PC-3 (cell line): ENCODE results near the gene NR3C1. TPM values are rescaled to one million over a fixed set of nuclear protein-coding genes. Genes with fewer than 3 reads are reported as not detected.
A peak's percentile ranks its signal among the peaks of the same experiment; 100 is the strongest.

Source experiments
- ATAC-seq: fragments of 200-7000 bp; cut with Tn5 transposase; 2 replicates; pipeline ENCODE4 v1.9.1; 2020; ENCODE audit warnings: mild to moderate bottlenecking, moderate library complexity
- BruUV-seq: library from RNA; stranded (reverse); fragments of 400-500 nt; replicated peaks from 2 replicates; lab custom pipeline; 2021; lab: Mats Ljungman, UMichigan
- CTCF ChIA-PET: fragments of 300-600 bp; sonication (Branson Sonifier 250); formaldehyde crosslinking; loops from one replicate; lab custom pipeline; 2022; ENCODE audit warnings: antibody characterized with exemption; lab: Charles Lee
- POLR2A ChIA-PET: fragments of 300-600 bp; sonication (Branson Sonifier 250); formaldehyde crosslinking; loops from one replicate; lab custom pipeline; 2022; ENCODE audit warnings: antibody characterized with exemption; ENCODE audit not compliant: unreplicated experiment; lab: Charles Lee
- DNase-seq: peaks from one replicate; pipeline ENCODE4 v3.0.0-alpha.2; 2015
- H2AFZ ChIP-seq: fragments of 300-600 bp; sonication (generic); 2 replicates; pipeline ENCODE4 v1.6.0; 2016; ENCODE audit warnings: antibody characterized with exemption, low read length
- H3F3A ChIP-seq: fragments of 300-600 bp; sonication (generic); one replicate; pipeline ENCODE4 v1.6.0; 2017; ENCODE audit warnings: antibody characterized with exemption, low read length, control low read depth, mild to moderate bottlenecking; ENCODE audit not compliant: unreplicated experiment
- H3K27ac ChIP-seq: fragments of 300-600 bp; sonication (generic); 2 replicates; pipeline ENCODE4 v1.5.1; 2016; ENCODE audit warnings: mild to moderate bottlenecking, low read length
- H3K27me3 ChIP-seq: fragments of 300-600 bp; sonication (generic); 2 replicates; pipeline ENCODE4 v1.6.1; 2016; ENCODE audit warnings: low read length, mixed read lengths
- H3K36me3 ChIP-seq: fragments of 300-600 bp; sonication (generic); 2 replicates; pipeline ENCODE4 v1.6.1; 2016; ENCODE audit warnings: low read depth, mixed run types, low read length, mixed read lengths
- H3K4me1 ChIP-seq: fragments of 300-600 bp; sonication (generic); 2 replicates; pipeline ENCODE4 v1.5.1; 2016; ENCODE audit warnings: low read length; ENCODE audit not compliant: insufficient read depth
- H3K4me2 ChIP-seq: fragments of 300-600 bp; sonication (generic); 2 replicates; pipeline ENCODE4 v1.6.0; 2016; ENCODE audit warnings: low read length
- H3K4me3 ChIP-seq: fragments of 300-600 bp; sonication (generic); 2 replicates; pipeline ENCODE4 v1.5.1; 2016; ENCODE audit warnings: mild to moderate bottlenecking, low read length, mixed read lengths
- H3K79me2 ChIP-seq: fragments of 300-600 bp; sonication (generic); 2 replicates; pipeline ENCODE4 v1.6.1; 2017; ENCODE audit warnings: low read length, mixed read lengths
- H3K9ac ChIP-seq: fragments of 300-600 bp; sonication (generic); 2 replicates; pipeline ENCODE4 v1.6.0; 2016; ENCODE audit warnings: mild to moderate bottlenecking, low read length
- H3K9me2 ChIP-seq: fragments of 300-600 bp; sonication (generic); replicated peaks from 2 replicates; pipeline ENCODE4 v1.6.1; 2016; ENCODE audit warnings: mixed run types, low read length, mixed read lengths
- H3K9me3 ChIP-seq: fragments of 300-600 bp; sonication (generic); 2 replicates; pipeline ENCODE4 v1.6.1; 2016; ENCODE audit warnings: low read length, mixed read lengths
- H4K20me1 ChIP-seq: fragments of 300-600 bp; sonication (generic); 2 replicates; pipeline ENCODE4 v1.6.1; 2016; ENCODE audit warnings: low read length, mixed read lengths
- CTCF ChIP-seq: fragments of 300-600 bp; sonication (generic); conservative IDR thresholded peaks from 2 replicates; pipeline ENCODE4 v1.5.1; 2017; ENCODE audit warnings: antibody characterized with exemption, low read depth, mild to moderate bottlenecking, low read length
- EZH2 ChIP-seq: fragments of 300-600 bp; sonication (generic); IDR thresholded peaks from one replicate; pipeline ENCODE4 v1.6.1; 2017; ENCODE audit warnings: antibody characterized with exemption, mild to moderate bottlenecking, low read length; ENCODE audit not compliant: unreplicated experiment
- EZH2phosphoT487 ChIP-seq: fragments of 300-600 bp; sonication (generic); IDR thresholded peaks from 2 replicates; pipeline ENCODE4 v1.6.1; 2018; ENCODE audit warnings: mild to moderate bottlenecking, antibody characterized with exemption, low read length, borderline replicate concordance
- intact Hi-C: fragments of 100-400 bp; cut with micrococcal nuclease; formaldehyde crosslinking; loops from 2 replicates; pipeline ENCODE4 v1.9.0; 2023
- total RNA-seq: library from RNA; depleted of rRNA; stranded (reverse); fragments of >200 nt; gene quantifications from 2 replicates; pipeline ENCODE4 v1.2.3, GENCODE V29; 2014

NR3C1 gene
- total RNA-seq, 1 experiment from 2014 or later = 13.0 TPM

- ATAC-seq = no peak
- no peak overlapping the region for H3K27ac ChIP-seq
- no peak overlapping the region for H2AFZ ChIP-seq
- ChIA-PET POLR2A (no interaction called here), CTCF (no interaction called here)
- TF ChIP-seq EZH2phosphoT487 (no peak), EZH2 (no peak), CTCF (no peak)
- H3K9ac ChIP-seq = no peak overlapping the region
- no TSS peak for BruUV-seq
- no peaks in the 10 kb centered on the region for H3K9me2 ChIP-seq
- H3K4me2 ChIP-seq = no peak overlapping the region
- no peaks in the 10 kb centered on the region for H3K27me3 ChIP-seq
- H3K79me2 ChIP-seq = peaks cover 9% of the 10 kb centered on the region; the same call in 1 of the 2 replicates
- H4K20me1 ChIP-seq = no peaks in the 10 kb centered on the region
- H3F3A ChIP-seq = no peaks in the 10 kb centered on the region
- peaks cover 19% of the 10 kb centered on the region for H3K4me1 ChIP-seq
- no peak for DNase-seq
- H3K4me3 ChIP-seq = no peak overlapping the region
- H3K9me3 ChIP-seq = no peaks in the 10 kb centered on the region
- intact Hi-C loops = no loop called here
- H3K36me3 ChIP-seq = no peaks in the 10 kb centered on the region
Observed at GRCh38 chr5:143322176-143322575, 81.3 kb downstream of the NR3C1 start.

GRCh38 chr5:143319437-143320227 is 83.9 kb downstream of the NR3C1 start:
- ATAC-seq = no peak

More at GRCh38 chr5:143319437-143320227, 83.9 kb downstream of the NR3C1 start:
- peaks cover 33% of the 10 kb centered on the region for H3K4me1 ChIP-seq
- no peaks in the 10 kb centered on the region for H3K9me3 ChIP-seq
- H3F3A ChIP-seq = no peaks in the 10 kb centered on the region
- H4K20me1 ChIP-seq = no peaks in the 10 kb centered on the region
- no peaks in the 10 kb centered on the region for H3K36me3 ChIP-seq
- no peak for TF ChIP-seq EZH2
- TF ChIP-seq CTCF = no peak
- TF ChIP-seq EZH2phosphoT487 = no peak
- BruUV-seq = no TSS peak
- H3K27me3 ChIP-seq = no peaks in the 10 kb centered on the region
- H2AFZ ChIP-seq = no peak overlapping the region
- peaks cover 31% of the 10 kb centered on the region for H3K79me2 ChIP-seq
- H3K27ac ChIP-seq = 0 out of 2 replicates have a peak overlapping the region, but pooled peaks have one; percentile 3
- ChIA-PET POLR2A (no interaction called here), CTCF (no interaction called here)
- intact Hi-C loops = loop anchor here (10.0 kb wide), 2 partner anchors 285 to 365 kb away; no protein-coding TSS in a partner anchor
- H3K9me2 ChIP-seq = no peaks in the 10 kb centered on the region
- H3K4me2 ChIP-seq = no peak overlapping the region
- DNase-seq = no peak
- no peak overlapping the region for H3K9ac ChIP-seq
- H3K4me3 ChIP-seq = no peak overlapping the region
